Endothelial cell of umbilical vein (primary cell): ENCODE data around the gene TRABD2A. TPM values are rescaled to one million over a fixed set of nuclear protein-coding genes. Genes with fewer than 3 reads are reported as not detected.

Experiments
- BruUV-seq: library from RNA; stranded (reverse); fragments of 400-500 nt; replicated peaks from 2 replicates; lab custom pipeline; 2021; lab: Mats Ljungman, UMichigan
- CTCF ChIA-PET: fragments of 300-600, 350-600 bp; sonication (Branson Sonifier 250); formaldehyde crosslinking; loops from one replicate; lab custom pipeline; 2021; ENCODE audit warnings: antibody characterized with exemption, inconsistent platforms; lab: Charles Lee
- POLR2A ChIA-PET: fragments of 300-600, 350-600 bp; sonication (Branson Sonifier 250); formaldehyde crosslinking; loops from one replicate; lab custom pipeline; 2021; ENCODE audit warnings: antibody characterized with exemption, inconsistent platforms; lab: Charles Lee
- DNase-seq: peaks from one replicate; pipeline ENCODE4 v3.0.0-alpha.2; 2011; ENCODE audit warnings: low read depth, low spot score
- FAIRE-seq: peaks from 2 replicates; lab custom pipeline; 2011; peaks lifted over from hg19 to GRCh38; lab: Jason Lieb, UNC
- H2AFZ ChIP-seq: 2 replicates; pipeline ENCODE4 v1.6.0; 2012; ENCODE audit warnings: low read depth, low read length, control low read depth, inconsistent platforms
- H3K27ac ChIP-seq: 2 replicates; pipeline ENCODE4 v1.5.1; 2011; ENCODE audit warnings: low read depth, mild to moderate bottlenecking, control low read depth, low read length, moderate library complexity; ENCODE audit not compliant: insufficient read depth
- H3K27me3 ChIP-seq, 2 experiments: 2 replicates each; pipeline versions ENCODE4 v1.6.0 to v1.6.1; 2011; ENCODE audit warnings: low read length in 2 of 2, mixed read lengths in 1 of 2; ENCODE audit not compliant: control insufficient read depth in 2 of 2, insufficient read depth in 2 of 2
- H3K36me3 ChIP-seq, 2 experiments: 2 replicates in 1 of 2; 3 replicates in 1 of 2; pipeline ENCODE4 v1.5.1; 2011; ENCODE audit warnings: low read length in 2 of 2, mild to moderate bottlenecking in 1 of 2, moderate library complexity in 1 of 2; ENCODE audit not compliant: control insufficient read depth in 2 of 2, insufficient read depth in 2 of 2; ENCODE audit errors: extremely low read depth in 1 of 2
- H3K4me1 ChIP-seq: 3 replicates; pipeline ENCODE4 v1.5.1; 2011; ENCODE audit warnings: mild to moderate bottlenecking, low read length; ENCODE audit not compliant: control insufficient read depth, insufficient read depth; ENCODE audit errors: extremely low read depth
- H3K4me2 ChIP-seq: 2 replicates; pipeline ENCODE4 v1.6.1; 2011; ENCODE audit warnings: low read length, control low read depth, mixed read lengths; ENCODE audit not compliant: insufficient read depth
- H3K4me3 ChIP-seq, 3 experiments: fragments of 200-600 bp in 1 of 3; sonication (generic), shearing (Covaris generic) in 1 of 3; replicated peaks in 1 of 3; 2 replicates each; pipeline ENCODE4 v1.5.1; 2011 to 2016; ENCODE audit warnings: control low read depth in 3 of 3, low read length in 3 of 3, mild to moderate bottlenecking in 2 of 3, inconsistent platforms in 1 of 3, low read depth in 1 of 3, moderate library complexity in 1 of 3; ENCODE audit not compliant: insufficient read depth in 1 of 3
- H3K79me2 ChIP-seq: 2 replicates; pipeline ENCODE4 v1.6.0; 2012; ENCODE audit warnings: low read length, inconsistent platforms; ENCODE audit not compliant: control insufficient read depth, insufficient read depth
- H3K9ac ChIP-seq: replicated peaks from 2 replicates; pipeline ENCODE3; 2011; ENCODE audit warnings: low read length, control low read depth; ENCODE audit not compliant: insufficient read depth; ENCODE audit errors: extremely low read depth
- H3K9me1 ChIP-seq: replicated peaks from 3 replicates; pipeline ENCODE4 v1.6.0; 2011; ENCODE audit warnings: mild to moderate bottlenecking, low read length; ENCODE audit not compliant: control insufficient read depth, insufficient read depth; ENCODE audit errors: extremely low read depth
- H3K9me3 ChIP-seq: replicated peaks from 2 replicates; pipeline ENCODE4 v1.5.1; 2012; ENCODE audit warnings: low read length, inconsistent platforms; ENCODE audit not compliant: control insufficient read depth, insufficient read depth
- H4K20me1 ChIP-seq: replicated peaks from 2 replicates; pipeline ENCODE3; 2011; ENCODE audit warnings: mild to moderate bottlenecking, low read length; ENCODE audit not compliant: control insufficient read depth, insufficient read depth; ENCODE audit errors: extremely low read depth
- CTCF ChIP-seq, 2 donors: IDR thresholded peaks; 1 replicate in 1 of 2; 2 replicates in 1 of 2; pipeline ENCODE4 v1.5.1; 2011; ENCODE audit warnings: low read length in 2 of 2, mild to moderate bottlenecking in 2 of 2, moderate library complexity in 2 of 2, control low read depth in 1 of 2, inconsistent platforms in 1 of 2, low read depth in 1 of 2; ENCODE audit not compliant: insufficient read depth in 1 of 2; ENCODE audit errors: extremely low read depth in 1 of 2
- EZH2 ChIP-seq: IDR thresholded peaks from 2 replicates; pipeline ENCODE4 v1.6.1; 2012; ENCODE audit warnings: borderline replicate concordance, low read depth, mild to moderate bottlenecking, moderate library complexity, low read length, inconsistent platforms; ENCODE audit not compliant: severe bottlenecking
- FOS ChIP-seq: IDR thresholded peaks from 2 replicates; pipeline ENCODE4 v1.6.1; 2011; ENCODE audit warnings: mild to moderate bottlenecking, low read length, moderate library complexity, borderline replicate concordance; ENCODE audit not compliant: insufficient read depth
- GATA2 ChIP-seq: IDR thresholded peaks from 2 replicates; pipeline ENCODE4 v1.7.0; 2011; ENCODE audit warnings: low read depth, mild to moderate bottlenecking, moderate library complexity, mixed read lengths, low read length; ENCODE audit not compliant: insufficient read length, insufficient read depth
- JUN ChIP-seq: IDR thresholded peaks from 2 replicates; pipeline ENCODE4 v1.6.1; 2011; ENCODE audit warnings: borderline replicate concordance, low read depth; ENCODE audit not compliant: insufficient read length, insufficient read depth
- MAX ChIP-seq: IDR thresholded peaks from 2 replicates; pipeline ENCODE4 v1.6.1; 2011; ENCODE audit not compliant: insufficient read depth, insufficient read length
- MYC ChIP-seq: IDR thresholded peaks from one replicate; pipeline ENCODE4 v1.6.1; 2011; ENCODE audit warnings: mild to moderate bottlenecking, low read depth, low read length
- POLR2A ChIP-seq: IDR thresholded peaks from 2 replicates; pipeline ENCODE4 v1.6.1; 2012; ENCODE audit warnings: low read depth, mild to moderate bottlenecking, control low read depth, low read length
- POLR2AphosphoS5 ChIP-seq: IDR thresholded peaks from 2 replicates; pipeline ENCODE4 v1.6.1; 2012; ENCODE audit warnings: low read depth, mild to moderate bottlenecking, control low read depth, low read length, moderate library complexity; ENCODE audit not compliant: insufficient read depth
- dilution Hi-C: fragments of 300-500 bp; cut with MboI; formaldehyde crosslinking; loops from one replicate; pipeline ENCODE4 v1.15.0; 2019; ENCODE audit warnings: low sequenced_read_pairs; ENCODE audit not compliant: extremely low pct_ligation_motif_present
- intact Hi-C: fragments of 100-400 bp; cut with micrococcal nuclease; formaldehyde crosslinking; loops from one replicate; pipeline ENCODE4 v1.10.0; 2022
- polyA plus RNA-seq, 4 experiments: library from polyadenylated mRNA; depleted of rRNA in 3 of 4; stranded (reverse) in 3 of 4; unstranded in 1 of 4; fragments of >200 nt; gene quantifications; 2 replicates each; pipeline versions ENCODE4 v1.2.1 to v1.2.3, GENCODE V29; 2011 to 2012; ENCODE audit warnings: missing spikeins in 1 of 4
- total RNA-seq: library from RNA; stranded (reverse); gene quantifications from 2 replicates; pipeline ENCODE4 v1.2.3, GENCODE V29; 2021

TRABD2A gene
- total and polyA plus RNA-seq, 2 donors (not counting 3 experiments of a cell fraction or from before 2014, with no cell fraction given) = 1.0 to 1.8 TPM

GRCh38 chr2:84841577-84841976 lies 39.3 kb downstream of the TRABD2A start:
- BruUV-seq = no TSS peak
- CTCF ChIA-PET = interaction anchor here (1.3 kb wide), 1 partner anchor 9 kb away, joined by 4 read pairs; no protein-coding TSS in a partner anchor
- no peaks in the 10 kb centered on the region for H3K9me3 ChIP-seq
- H4K20me1 ChIP-seq = no peaks in the 10 kb centered on the region
- no peak overlapping the region for H3K4me2 ChIP-seq
- intact Hi-C loops (no loop called here), dilution Hi-C loops (no loop called here)
- H3K4me1 ChIP-seq = no peaks in the 10 kb centered on the region
- H3K79me2 ChIP-seq = no peaks in the 10 kb centered on the region
- FAIRE-seq = no peak
- no peak for DNase-seq
- H3K27ac ChIP-seq = no peak overlapping the region
- TF ChIP-seq GATA2 (no peak), POLR2AphosphoS5 (no peak), CTCF (IDR thresholded peaks at IDR 0.05; ENCODE audit: extremely low read depth in 1 of 2, insufficient read depth in 1 of 2, low read depth in 1 of 2, low read length in 2 of 2) (no peak), FOS (no peak)
- no peak overlapping the region for H2AFZ ChIP-seq
- POLR2A ChIA-PET = no interaction called here
- no peak overlapping the region for H3K9ac ChIP-seq
- H3K36me3 ChIP-seq = no peaks in the 10 kb centered on the region
- H3K27me3 ChIP-seq = peaks cover 0 to 1% of the 10 kb centered on the region in 2 experiments
- no peaks in the 10 kb centered on the region for H3K9me1 ChIP-seq
- no peak overlapping the region for H3K4me3 ChIP-seq

- intact Hi-C loops (no loop called here), dilution Hi-C loops (no loop called here)
- no peaks in the 10 kb centered on the region for H4K20me1 ChIP-seq
- TF ChIP-seq POLR2AphosphoS5 = no peak
- no peak for TF ChIP-seq JUN
- no peak for TF ChIP-seq MAX
- no peak for TF ChIP-seq MYC
- TF ChIP-seq FOS = no peak
- no peak for TF ChIP-seq CTCF (IDR thresholded peaks at IDR 0.05; ENCODE audit: extremely low read depth in 1 of 2, insufficient read depth in 1 of 2, low read depth in 1 of 2, low read length in 2 of 2)
- no peak for TF ChIP-seq EZH2
- TF ChIP-seq GATA2 = no peak
- TF ChIP-seq POLR2A = no peak
- H3K36me3 ChIP-seq = no peaks in the 10 kb centered on the region
- no peaks in the 10 kb centered on the region for H3K9me3 ChIP-seq
- no peak overlapping the region for H3K27ac ChIP-seq
- POLR2A ChIA-PET = no interaction called here
- no peak for FAIRE-seq
- CTCF ChIA-PET = interaction anchor here (1.3 kb wide), 1 partner anchor 11 kb away, joined by 4 read pairs; no protein-coding TSS in a partner anchor
- H3K9ac ChIP-seq = no peak overlapping the region
- no peak overlapping the region for H3K4me2 ChIP-seq
- no peaks in the 10 kb centered on the region for H3K9me1 ChIP-seq
- BruUV-seq = no TSS peak
- H3K4me3 ChIP-seq = no peak overlapping the region
- DNase-seq = no peak
- H3K79me2 ChIP-seq = no peaks in the 10 kb centered on the region
- H3K27me3 ChIP-seq = no peaks in the 10 kb centered on the region
- no peak overlapping the region for H2AFZ ChIP-seq
- no peaks in the 10 kb centered on the region for H3K4me1 ChIP-seq
These were observed 40.6 kb downstream of the TRABD2A start for GRCh38 chr2:84840306-84840705.
